Thyroid gland (tissue), 4 donors: ENCODE measurements around the gene DOK6. TPM values are rescaled to one million over a fixed set of nuclear protein-coding genes. Genes with fewer than 3 reads are reported as not detected.

Experiments
- DNase-seq, 2 donors: peaks; one replicate each; pipeline ENCODE4 v3.0.0-alpha.2; 2019
- H3K27ac ChIP-seq, 3 donors: fragments of 200-600 bp; sonication (generic); 1 replicate in 2 of 3; 2 replicates in 1 of 3; pipeline ENCODE4 v1.5.1; 2016 to 2019; ENCODE audit warnings: mild to moderate bottlenecking in 1 of 3, moderate library complexity in 1 of 3
- H3K27me3 ChIP-seq: fragments of 200-600 bp; sonication (generic); one replicate; pipeline ENCODE4 v1.5.1; 2019
- H3K36me3 ChIP-seq, 2 donors: fragments of 200-600 bp; sonication (generic); one replicate each; pipeline ENCODE4 v1.5.1; 2016 to 2019
- H3K4me1 ChIP-seq, 2 donors: fragments of 200-600 bp; sonication (generic); one replicate each; pipeline ENCODE4 v1.5.1; 2017 to 2019
- H3K4me3 ChIP-seq, 3 donors: fragments of 200-600 bp; sonication (generic); replicated peaks in 1 of 3; 1 replicate in 2 of 3; 2 replicates in 1 of 3; pipeline ENCODE4 v1.5.1; 2016; ENCODE audit warnings: mild to moderate bottlenecking in 1 of 3
- H3K9me3 ChIP-seq: fragments of 200-600 bp; sonication (generic); one replicate; pipeline ENCODE4 v1.5.1; 2017
- CTCF ChIP-seq, 6 experiments: fragments of 200-600 bp in 3 of 6; fragments of 450-650 bp in 3 of 6; sonication (generic) in 3 of 6; IDR thresholded peaks; one replicate each; pipeline ENCODE4 v1.5.1; 2016 to 2019; ENCODE audit warnings: antibody characterized with exemption in 6 of 6, mild to moderate bottlenecking in 2 of 6, inconsistent platforms in 1 of 6, moderate library complexity in 1 of 6
- POLR2A ChIP-seq, 2 donors: fragments of 450-650 bp; IDR thresholded peaks; one replicate each; pipeline ENCODE4 v1.6.1; 2017; ENCODE audit warnings: antibody characterized with exemption in 2 of 2, mild to moderate bottlenecking in 2 of 2, moderate library complexity in 1 of 2
- WGBS, 2 donors: methylation state at CpG; one replicate each; pipeline ENCODE4 v1.1.5; 2017; 5-methylcytosine and 5-hydroxymethylcytosine counted together
- intact Hi-C: fragments of 100-400 bp; cut with DNase I; formaldehyde crosslinking; loops from one replicate; pipeline ENCODE4 v1.15.1; 2023
- total RNA-seq, 4 donors: library from RNA; depleted of rRNA; stranded (reverse); fragments of >200 nt; gene quantifications; one replicate each; pipeline ENCODE4 v1.2.3, GENCODE V29; 2016

DOK6 gene
- total RNA-seq, 4 donors from 2014 or later, result 0.94 to 3.1 (median 2.5) TPM

DNA sequence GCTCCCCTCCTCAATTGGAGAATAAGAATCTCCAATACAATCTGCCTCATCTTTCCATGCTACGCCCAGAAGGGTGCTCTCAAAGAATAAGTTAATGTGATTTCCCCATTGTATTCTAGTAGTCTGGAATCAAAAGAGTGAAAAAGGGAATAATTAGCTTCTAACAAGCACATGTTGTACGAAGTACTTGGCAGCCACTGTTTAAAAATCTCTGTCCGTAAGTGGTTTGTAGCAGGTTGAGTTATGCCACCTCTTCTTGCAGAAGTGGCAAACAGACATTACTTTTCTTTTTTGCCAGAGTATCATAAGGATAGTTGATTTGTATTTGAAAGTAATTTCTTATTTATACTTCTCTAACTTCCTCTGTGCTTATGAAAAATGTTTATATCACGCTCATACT, 362.3 kb downstream of the DOK6 start:
- 58 to 65% methylated on average over 4 of the region's 4 CpGs for WGBS, 2 donors
- Histone ChIP-seq H3K4me1 (no peaks in the 10 kb centered on the region), H3K9me3 (no peaks in the 10 kb centered on the region), H3K27me3 (no peaks in the 10 kb centered on the region), H3K27ac (no peak overlapping the region), H3K4me3 (no peak overlapping the region), H3K36me3 (no peaks in the 10 kb centered on the region)
- intact Hi-C loops, result no loop called here
- TF ChIP-seq CTCF (IDR thresholded peaks at IDR 0.05), result no peak
- no peak for TF ChIP-seq POLR2A (IDR thresholded peaks at IDR 0.05)
- no peak for DNase-seq

DNA sequence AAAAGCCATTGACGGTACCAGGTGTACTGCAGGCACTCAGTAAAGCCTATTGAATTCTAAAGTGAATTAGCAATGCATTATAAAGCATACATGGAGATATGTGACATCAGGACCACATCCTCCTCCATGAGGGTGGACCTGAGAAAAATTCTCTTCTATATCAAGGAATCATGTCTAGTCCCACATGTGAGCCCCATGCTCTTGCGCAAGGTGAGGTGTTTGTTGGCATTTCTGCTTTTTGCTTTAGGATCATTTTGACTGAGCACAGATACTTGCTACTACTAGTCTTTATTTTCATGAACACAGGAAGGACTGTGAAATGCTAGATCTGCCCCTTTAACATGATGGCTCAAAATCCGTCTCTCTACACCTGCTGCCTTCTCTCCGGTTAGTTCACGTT, 363.1 kb downstream of the DOK6 start:
- intact Hi-C loops, result no loop called here

GRCh38 chr18:69770238-69770637, 369.6 kb downstream of the DOK6 start:
- Histone ChIP-seq H3K4me1 (no peaks in the 10 kb centered on the region), H3K4me3 (no peak overlapping the region), H3K36me3 (no peaks in the 10 kb centered on the region), H3K27ac (no peak overlapping the region), H3K27me3 (no peaks in the 10 kb centered on the region), H3K9me3 (no peaks in the 10 kb centered on the region)
- no peak for DNase-seq
- intact Hi-C loops, result no loop called here
- WGBS, 2 donors, result 80 to 81% methylated on average over 4 of the region's 4 CpGs
- TF ChIP-seq POLR2A (IDR thresholded peaks at IDR 0.05), result no peak
- no peak for TF ChIP-seq CTCF (IDR thresholded peaks at IDR 0.05)

More for the DNA sequence above, 363.1 kb downstream of the DOK6 start:
- H3K27ac ChIP-seq, result no peak overlapping the region
- no peaks in the 10 kb centered on the region for H3K36me3 ChIP-seq
- no peaks in the 10 kb centered on the region for H3K4me1 ChIP-seq
- WGBS, 2 donors, result 97 to 99% methylated on average over 5 of the region's 5 CpGs
- H3K9me3 ChIP-seq, result no peaks in the 10 kb centered on the region
- no peaks in the 10 kb centered on the region for H3K27me3 ChIP-seq
- no peak for DNase-seq
- no peak overlapping the region for H3K4me3 ChIP-seq
- TF ChIP-seq POLR2A (IDR thresholded peaks at IDR 0.05) (no peak), CTCF (IDR thresholded peaks at IDR 0.05) (no peak)

- Histone ChIP-seq H3K4me3 (no peak overlapping the region), H3K27me3 (no peaks in the 10 kb centered on the region), H3K27ac (no peak overlapping the region), H3K9me3 (no peaks in the 10 kb centered on the region), H3K4me1 (no peaks in the 10 kb centered on the region), H3K36me3 (no peaks in the 10 kb centered on the region)
- WGBS, 2 donors, result 65 to 67% methylated on average over 3 of the region's 3 CpGs
- intact Hi-C loops, result no loop called here
- TF ChIP-seq POLR2A (IDR thresholded peaks at IDR 0.05), result no peak
- no peak for TF ChIP-seq CTCF (IDR thresholded peaks at IDR 0.05)
- DNase-seq, result no peak
These were observed 374.1 kb downstream of the DOK6 start for GRCh38 chr18:69774831-69775230.

DNA sequence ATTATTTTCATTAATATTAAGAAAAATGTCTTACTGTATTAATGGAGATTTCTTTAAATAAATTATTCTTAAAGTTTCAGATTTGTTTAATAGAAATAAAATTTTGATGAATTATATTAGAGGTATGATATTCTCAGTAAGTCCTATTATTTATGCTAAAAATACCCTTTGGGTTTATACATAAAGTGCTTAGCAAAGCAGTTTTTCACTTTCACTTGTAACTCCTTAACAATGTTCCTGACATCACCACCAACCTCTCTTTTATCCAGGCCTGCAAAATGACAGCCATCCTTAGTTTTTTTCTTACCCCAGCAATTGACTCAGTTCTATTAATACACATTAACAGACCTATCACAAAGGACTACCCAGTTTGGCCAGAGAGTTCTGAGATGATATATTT, 376.6 kb downstream of the DOK6 start:
- TF ChIP-seq CTCF (IDR thresholded peaks at IDR 0.05) (no peak), POLR2A (IDR thresholded peaks at IDR 0.05) (no peak)
- H3K4me3 ChIP-seq, result no peak overlapping the region
- H3K36me3 ChIP-seq, result no peaks in the 10 kb centered on the region
- H3K27ac ChIP-seq, result no peak overlapping the region
- no peaks in the 10 kb centered on the region for H3K27me3 ChIP-seq
- H3K4me1 ChIP-seq, result no peaks in the 10 kb centered on the region
- no peak for DNase-seq
- no peaks in the 10 kb centered on the region for H3K9me3 ChIP-seq
- intact Hi-C loops, result no loop called here
